Posterior cingulate gyrus (tissue), 11 donors: ENCODE measurements around the gene XAGE3.
"Not testable (repeated sequence)": the region's sequence is repeated elsewhere in the genome, so short reads cannot be mapped to it uniquely, and the experiment has no call there.

Source experiments
- DNase-seq, 10 donors: peaks; one replicate each; pipeline versions ENCODE4 v3.0.0 to v3.0.0-alpha.2; 2020 to 2021; ENCODE audit warnings: mixed read lengths in 3 of 10
- intact Hi-C: fragments of 100-400 bp; cut with DNase I; formaldehyde crosslinking; loops from one replicate; pipeline ENCODE4 v1.15.1; 2023

XAGE3 gene

GRCh38 chrX:52852110-52852860 is 15.6 kb downstream of the XAGE3 start:
- no peak for DNase-seq
- intact Hi-C loops: no loop called here

- DNase-seq, intact Hi-C loops: not testable (repeated sequence)
Measured at GRCh38 chrX:52843619-52844018, 24.3 kb downstream of the XAGE3 start.

DNA sequence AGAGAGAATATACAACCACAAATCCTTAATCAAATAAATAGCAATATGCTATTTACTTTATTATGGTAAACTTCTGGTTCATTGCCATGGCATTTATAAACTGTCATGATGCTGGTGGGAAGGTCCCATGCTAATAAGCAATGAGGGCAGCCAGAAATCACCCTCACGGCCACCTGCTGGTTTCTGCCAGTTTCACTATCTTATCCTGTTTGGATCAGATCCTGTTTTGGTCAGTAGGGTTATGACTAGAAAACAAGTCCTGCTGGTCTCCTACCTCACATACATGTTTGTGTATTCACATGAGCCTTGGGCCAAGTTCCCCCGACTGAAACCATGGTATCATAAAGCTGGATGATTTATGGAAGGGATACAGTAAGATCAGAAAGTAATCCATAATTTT is 28.7 kb downstream of the XAGE3 start:
- intact Hi-C loops: no loop called here
- DNase-seq: no peak

GRCh38 chrX:52830551-52830950 is 37.3 kb downstream of the XAGE3 start:
- DNase-seq: no peak
- intact Hi-C loops: no loop called here

GRCh38 chrX:52824608-52825007 is 43.3 kb downstream of the XAGE3 start:
- intact Hi-C loops: no loop called here
- DNase-seq: no peak

GRCh38 chrX:52821079-52821760 is 46.7 kb downstream of the XAGE3 start:
- no peak for DNase-seq
- intact Hi-C loops: no loop called here

GRCh38 chrX:52819788-52820187 is 48.1 kb downstream of the XAGE3 start:
- intact Hi-C loops: no loop called here
- no peak for DNase-seq
